ENCODE measurements around the gene FCHSD1. TPM values are rescaled to one million over a fixed set of nuclear protein-coding genes. Genes with fewer than 3 reads are reported as not detected.

Gene FCHSD1
- total RNA-seq, 1 experiment from 2014 or later: 23.1 TPM

DNA sequence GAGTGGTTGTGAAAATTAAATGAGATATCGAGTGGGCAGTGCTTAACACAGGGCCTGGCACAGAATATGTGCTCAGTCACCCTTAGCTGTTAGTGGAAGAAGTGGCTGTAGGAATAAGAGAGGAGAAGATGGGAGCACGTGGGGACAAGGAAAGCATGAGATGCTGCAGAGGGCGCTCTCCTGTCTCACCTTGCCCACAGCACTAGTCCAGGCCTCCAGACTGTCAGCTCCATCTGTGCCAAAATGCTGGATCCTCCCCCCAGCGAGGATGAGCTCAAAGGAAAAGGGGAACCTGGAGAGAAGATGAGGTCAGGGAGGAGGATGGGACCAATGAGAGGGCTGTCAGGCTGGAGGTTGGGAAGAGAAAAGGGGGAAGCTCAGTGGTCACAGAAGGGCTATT lies 18.3 kb upstream of the FCHSD1 start:
- no peaks in the 10 kb centered on the region for H3K9me3 Mint-ChIP-seq
- DNase-seq: peak; percentile 58

More for the DNA sequence above, 18.3 kb upstream of the FCHSD1 start:
- Histone ChIP-seq H3K9ac (ENCODE audit: extremely low read depth, insufficient read length, low read length) (no peak overlapping the region), H3K9me3 (ENCODE audit: control insufficient read depth, low read depth, low read length) (no peaks in the 10 kb centered on the region), H2BK12ac (ENCODE audit: insufficient read length, low read depth, low read length) (no peak overlapping the region), H3K23me2 (ENCODE audit: insufficient read length, low read depth, low read length, poor library complexity, severe bottlenecking) (no peaks in the 10 kb centered on the region), H2BK15ac (ENCODE audit: low read depth, low read length) (no peak overlapping the region), H2AFZ (ENCODE audit: low read length) (no peak overlapping the region), H2AK5ac (ENCODE audit: insufficient read length, low read length) (no peak overlapping the region), H4K91ac (ENCODE audit: insufficient read length, low read depth, low read length) (no peak overlapping the region), H3K4ac (ENCODE audit: low read depth, low read length) (no peak overlapping the region), H3K18ac (ENCODE audit: insufficient read length, low read depth, low read length) (no peak overlapping the region), H3K4me1 (ENCODE audit: insufficient read depth, low read length) (peaks cover 2% of the 10 kb centered on the region; the same call in 1 of the 2 replicates), H3K27me3 (ENCODE audit: insufficient read depth, low read length) (no peaks in the 10 kb centered on the region), H4K5ac (ENCODE audit: insufficient read length, low read depth, low read length) (no peak overlapping the region), H3K56ac (ENCODE audit: insufficient read length, low read depth, low read length) (no peak overlapping the region), H2BK20ac (ENCODE audit: low read depth, low read length, poor library complexity, severe bottlenecking) (no peak overlapping the region), H3T11ph (ENCODE audit: low read length) (no peak overlapping the region), H4K8ac (replicated peaks; ENCODE audit: insufficient read length, low read depth, low read length) (no peak overlapping the region), H3K27ac (ENCODE audit: insufficient read length, low read depth, low read length) (no peak overlapping the region), H3K14ac (ENCODE audit: insufficient read depth, low read length) (no peak overlapping the region), H3K79me1 (ENCODE audit: insufficient read depth, low read depth, low read length, poor library complexity, severe bottlenecking) (no peaks in the 10 kb centered on the region), H3K79me2 (ENCODE audit: insufficient read depth, low read length) (no peaks in the 10 kb centered on the region), H3K4me2 (ENCODE audit: insufficient read depth, insufficient read length, low read length) (no peak overlapping the region), H3K23ac (ENCODE audit: insufficient read length, low read depth, low read length) (no peak overlapping the region), H2BK5ac (ENCODE audit: insufficient read length, low read length) (no peak overlapping the region), H4K20me1 (ENCODE audit: control insufficient read depth, insufficient read depth, insufficient read length) (no peaks in the 10 kb centered on the region), H2BK120ac (ENCODE audit: low read depth, low read length, poor library complexity, severe bottlenecking) (no peak overlapping the region)
- Mint-ChIP-seq H3K36me3 (ENCODE audit: insufficient read depth in 1 of 3, low read depth in 3 of 3) (peaks cover 33 to 49% (median 39%) of the 10 kb centered on the region in 3 experiments), H3K4me3 (no peak overlapping the region; a peak in 1 of 5 replicates), H3K4me1 (peaks cover 26 to 39% of the 10 kb centered on the region in 2 experiments), H3K27ac (peak overlapping the region in 2 of 3 experiments; percentile 51 to 66; a peak in 3 of 7 replicates), H3K27me3 (ENCODE audit: low read depth) (no peaks in the 10 kb centered on the region)
- no CpG with 5 or more reads among the region's 4 CpGs for WGBS (ENCODE audit: extremely low coverage, insufficient read length, low lambda C conversion rate)
- TF ChIP-seq, protein P1, sequence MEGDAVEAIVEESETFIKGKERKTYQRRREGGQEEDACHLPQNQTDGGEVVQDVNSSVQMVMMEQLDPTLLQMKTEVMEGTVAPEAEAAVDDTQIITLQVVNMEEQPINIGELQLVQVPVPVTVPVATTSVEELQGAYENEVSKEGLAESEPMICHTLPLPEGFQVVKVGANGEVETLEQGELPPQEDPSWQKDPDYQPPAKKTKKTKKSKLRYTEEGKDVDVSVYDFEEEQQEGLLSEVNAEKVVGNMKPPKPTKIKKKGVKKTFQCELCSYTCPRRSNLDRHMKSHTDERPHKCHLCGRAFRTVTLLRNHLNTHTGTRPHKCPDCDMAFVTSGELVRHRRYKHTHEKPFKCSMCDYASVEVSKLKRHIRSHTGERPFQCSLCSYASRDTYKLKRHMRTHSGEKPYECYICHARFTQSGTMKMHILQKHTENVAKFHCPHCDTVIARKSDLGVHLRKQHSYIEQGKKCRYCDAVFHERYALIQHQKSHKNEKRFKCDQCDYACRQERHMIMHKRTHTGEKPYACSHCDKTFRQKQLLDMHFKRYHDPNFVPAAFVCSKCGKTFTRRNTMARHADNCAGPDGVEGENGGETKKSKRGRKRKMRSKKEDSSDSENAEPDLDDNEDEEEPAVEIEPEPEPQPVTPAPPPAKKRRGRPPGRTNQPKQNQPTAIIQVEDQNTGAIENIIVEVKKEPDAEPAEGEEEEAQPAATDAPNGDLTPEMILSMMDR (conservative IDR thresholded peaks at IDR 0.05): peak; percentile 60
